Transverse colon (tissue), 4 donors: Measurements from ENCODE around the gene MBD2. TPM values are rescaled to one million over a fixed set of nuclear protein-coding genes. Genes with fewer than 3 reads are reported as not detected.

ENCODE experiments used
- DNase-seq: peaks from one replicate; pipeline ENCODE4 v3.0.0-alpha.2; 2019
- H3K27ac ChIP-seq, 4 donors: fragments of 200-600 bp; sonication (generic); 2 replicates each; pipeline ENCODE4 v1.5.1; 2016 to 2018; ENCODE audit warnings: inconsistent platforms in 4 of 4
- H3K27me3 ChIP-seq: fragments of 200-600 bp; sonication (generic); 2 replicates; pipeline ENCODE4 v1.5.1; 2017; ENCODE audit warnings: inconsistent platforms
- H3K36me3 ChIP-seq, 4 donors: fragments of 200-600 bp; sonication (generic); 2 replicates each; pipeline ENCODE4 v1.5.1; 2017 to 2019; ENCODE audit warnings: inconsistent platforms in 4 of 4
- H3K4me1 ChIP-seq, 4 donors: fragments of 200-600 bp; sonication (generic); 2 replicates each; pipeline ENCODE4 v1.5.1; 2017 to 2020; ENCODE audit warnings: inconsistent platforms in 4 of 4
- H3K4me3 ChIP-seq, 4 donors: fragments of 200-600 bp; sonication (generic); 1 replicate in 1 of 4; 2 replicates in 3 of 4; pipeline versions ENCODE4 v1.5.1 to v1.6.1; 2017 to 2019; ENCODE audit warnings: inconsistent platforms in 4 of 4
- H3K9me3 ChIP-seq, 2 donors: fragments of 200-600 bp; sonication (generic); 2 replicates each; pipeline ENCODE4 v1.5.1; 2017 to 2019; ENCODE audit warnings: inconsistent platforms in 2 of 2
- EP300 ChIP-seq: sonication (generic); formaldehyde crosslinking; IDR thresholded peaks from one replicate; pipeline ENCODE4 v1.6.1; 2017; ENCODE audit warnings: antibody characterized with exemption, low read depth
- POLR2A ChIP-seq: fragments of 450-650 bp; IDR thresholded peaks from one replicate; pipeline ENCODE4 v1.6.1; 2016; ENCODE audit warnings: antibody characterized with exemption, mild to moderate bottlenecking, moderate library complexity
- POLR2AphosphoS5 ChIP-seq, 3 donors: sonication (generic); formaldehyde crosslinking; IDR thresholded peaks; one replicate each; pipeline ENCODE4 v1.6.1; 2016; ENCODE audit warnings: antibody characterized with exemption in 3 of 3
- WGBS, 2 donors: methylation state at CpG; one replicate each; pipeline ENCODE4 v1.1.5; 2018; ENCODE audit warnings: low coverage in 1 of 2; 5-methylcytosine and 5-hydroxymethylcytosine counted together
- in situ Hi-C, 4 donors: fragments of 200-750 bp; cut with MboI; loops; one replicate each; pipeline versions ENCODE4 v1.15.0 to v1.15.1; 2017; ENCODE audit warnings: low sequenced_read_pairs in 3 of 4, low pct_ligation_motif_present in 1 of 4, low pct_unique_long_range_greater_than_20kb in 1 of 4
- intact Hi-C: fragments of 100-400 bp; cut with DNase I; formaldehyde crosslinking; loops from one replicate; pipeline ENCODE4 v1.15.1; 2023; ENCODE audit warnings: low total_unique reads
- total RNA-seq, 4 donors: library from RNA; depleted of rRNA; stranded (reverse); fragments of >200 nt; gene quantifications; one replicate each; pipeline ENCODE4 v1.1.0, GENCODE V29; 2016
- TF ChIP-seq, protein P1 (sequence below), 5 experiments: fragments of 200-600 bp in 3 of 5; fragments of 450-650 bp in 2 of 5; sonication (generic) in 3 of 5; IDR thresholded peaks; 1 replicate in 2 of 5; 2 replicates in 3 of 5; pipeline ENCODE4 v1.5.1; 2016 to 2017; ENCODE audit warnings: antibody characterized with exemption in 5 of 5, inconsistent platforms in 3 of 5, mild to moderate bottlenecking in 2 of 5, moderate library complexity in 1 of 5

The MBD2 gene
- total RNA-seq, 4 donors from 2014 or later = 26.9 to 62.1 (median 35.9) TPM

DNA sequence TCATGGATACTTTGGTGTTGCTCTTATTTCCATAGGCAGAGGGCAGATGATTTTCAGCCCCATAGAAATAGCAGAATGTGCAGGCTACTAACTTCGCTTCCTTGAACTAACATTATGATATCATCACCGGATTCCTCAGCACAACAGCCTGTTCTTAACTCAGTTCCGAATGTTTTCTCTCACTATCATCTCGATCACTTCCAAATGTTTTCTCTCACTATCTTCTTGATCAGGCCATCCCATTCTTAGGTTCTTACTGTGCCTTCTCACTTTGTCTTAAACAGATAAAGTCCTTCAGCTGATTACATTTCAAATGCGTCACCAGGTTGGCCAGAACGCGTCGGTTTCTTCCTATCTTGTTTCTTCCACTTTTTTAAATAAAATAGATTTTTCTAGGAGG lies 11.4 kb upstream of the MBD2 start:
- Histone ChIP-seq H3K9me3 (no peaks in the 10 kb centered on the region), H3K4me1 (no peaks in the 10 kb centered on the region), H3K4me3 (no peak overlapping the region), H3K36me3 (no peaks in the 10 kb centered on the region), H3K27me3 (no peaks in the 10 kb centered on the region), H3K27ac (no peak overlapping the region)
- TF ChIP-seq POLR2A (no peak), EP300 (no peak)
- intact Hi-C loops (no loop called here), in situ Hi-C loops (no loop called here)
- 91 to 95% methylated on average over 6 to 8 of the region's 8 CpGs for WGBS, 2 donors
- DNase-seq = no peak

DNA sequence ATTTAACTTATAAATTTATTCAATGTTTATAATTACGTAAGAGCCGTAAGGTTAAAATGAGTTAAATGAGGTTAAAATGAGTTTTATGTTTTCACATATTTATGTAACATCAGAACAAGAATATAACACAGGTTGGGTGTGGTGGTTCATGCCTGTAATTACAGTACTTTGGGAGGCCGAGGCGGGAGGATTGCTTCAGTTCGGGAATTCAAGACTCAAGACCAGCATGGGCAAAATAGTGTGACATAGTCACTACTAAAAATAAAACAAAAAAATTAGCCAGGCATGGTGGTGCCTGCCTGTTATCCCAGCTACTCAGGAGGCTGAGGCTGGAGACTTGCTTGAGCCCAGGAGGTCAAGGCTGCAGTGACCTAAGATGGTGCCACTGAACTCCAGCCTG lies 9.3 kb upstream of the MBD2 start:
- Histone ChIP-seq H3K27me3 (no peaks in the 10 kb centered on the region), H3K27ac (no peak overlapping the region), H3K4me3 (no peak overlapping the region), H3K36me3 (no peaks in the 10 kb centered on the region), H3K9me3 (no peaks in the 10 kb centered on the region), H3K4me1 (no peaks in the 10 kb centered on the region)
- 96 to 98% methylated on average over 5 of the region's 5 CpGs for WGBS, 2 donors
- no peak for DNase-seq
- intact Hi-C loops = no loop called here
- no peak for TF ChIP-seq POLR2AphosphoS5 (IDR thresholded peaks at IDR 0.05)
- in situ Hi-C loops = no loop called here

DNA sequence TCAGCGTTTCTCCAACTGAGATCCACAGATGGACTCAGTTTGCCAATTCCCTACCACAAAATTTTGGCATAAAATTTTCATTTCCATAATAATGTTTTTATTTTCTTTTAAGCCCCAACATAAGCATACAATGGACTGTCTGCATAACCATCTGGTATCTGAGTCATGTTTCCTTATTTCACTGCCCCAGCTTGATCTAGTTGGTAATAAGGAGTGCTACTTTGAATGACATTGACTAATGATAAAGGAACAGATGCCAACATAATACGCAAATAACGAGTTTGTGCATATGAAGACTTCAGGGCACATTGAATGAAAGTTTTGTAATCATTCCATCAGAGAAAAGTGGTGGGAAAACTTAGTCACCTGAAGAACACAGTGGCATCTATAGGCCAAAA lies 8.8 kb upstream of the MBD2 start:
- DNase-seq = no peak
- no peaks in the 10 kb centered on the region for H3K9me3 ChIP-seq
- H3K27ac ChIP-seq = no peak overlapping the region
- H3K4me3 ChIP-seq = no peak overlapping the region
- in situ Hi-C loops (no loop called here), intact Hi-C loops (no loop called here)
- H3K36me3 ChIP-seq = no peaks in the 10 kb centered on the region
- WGBS, 2 donors = 82 to 87% methylated on average over 3 of the region's 3 CpGs
- no peaks in the 10 kb centered on the region for H3K27me3 ChIP-seq
- H3K4me1 ChIP-seq = no peaks in the 10 kb centered on the region
- TF ChIP-seq, protein P1, sequence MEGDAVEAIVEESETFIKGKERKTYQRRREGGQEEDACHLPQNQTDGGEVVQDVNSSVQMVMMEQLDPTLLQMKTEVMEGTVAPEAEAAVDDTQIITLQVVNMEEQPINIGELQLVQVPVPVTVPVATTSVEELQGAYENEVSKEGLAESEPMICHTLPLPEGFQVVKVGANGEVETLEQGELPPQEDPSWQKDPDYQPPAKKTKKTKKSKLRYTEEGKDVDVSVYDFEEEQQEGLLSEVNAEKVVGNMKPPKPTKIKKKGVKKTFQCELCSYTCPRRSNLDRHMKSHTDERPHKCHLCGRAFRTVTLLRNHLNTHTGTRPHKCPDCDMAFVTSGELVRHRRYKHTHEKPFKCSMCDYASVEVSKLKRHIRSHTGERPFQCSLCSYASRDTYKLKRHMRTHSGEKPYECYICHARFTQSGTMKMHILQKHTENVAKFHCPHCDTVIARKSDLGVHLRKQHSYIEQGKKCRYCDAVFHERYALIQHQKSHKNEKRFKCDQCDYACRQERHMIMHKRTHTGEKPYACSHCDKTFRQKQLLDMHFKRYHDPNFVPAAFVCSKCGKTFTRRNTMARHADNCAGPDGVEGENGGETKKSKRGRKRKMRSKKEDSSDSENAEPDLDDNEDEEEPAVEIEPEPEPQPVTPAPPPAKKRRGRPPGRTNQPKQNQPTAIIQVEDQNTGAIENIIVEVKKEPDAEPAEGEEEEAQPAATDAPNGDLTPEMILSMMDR (IDR thresholded peaks at IDR 0.05) = no peak
- TF ChIP-seq EP300 (no peak), POLR2A (no peak), POLR2AphosphoS5 (IDR thresholded peaks at IDR 0.05) (no peak)

DNA sequence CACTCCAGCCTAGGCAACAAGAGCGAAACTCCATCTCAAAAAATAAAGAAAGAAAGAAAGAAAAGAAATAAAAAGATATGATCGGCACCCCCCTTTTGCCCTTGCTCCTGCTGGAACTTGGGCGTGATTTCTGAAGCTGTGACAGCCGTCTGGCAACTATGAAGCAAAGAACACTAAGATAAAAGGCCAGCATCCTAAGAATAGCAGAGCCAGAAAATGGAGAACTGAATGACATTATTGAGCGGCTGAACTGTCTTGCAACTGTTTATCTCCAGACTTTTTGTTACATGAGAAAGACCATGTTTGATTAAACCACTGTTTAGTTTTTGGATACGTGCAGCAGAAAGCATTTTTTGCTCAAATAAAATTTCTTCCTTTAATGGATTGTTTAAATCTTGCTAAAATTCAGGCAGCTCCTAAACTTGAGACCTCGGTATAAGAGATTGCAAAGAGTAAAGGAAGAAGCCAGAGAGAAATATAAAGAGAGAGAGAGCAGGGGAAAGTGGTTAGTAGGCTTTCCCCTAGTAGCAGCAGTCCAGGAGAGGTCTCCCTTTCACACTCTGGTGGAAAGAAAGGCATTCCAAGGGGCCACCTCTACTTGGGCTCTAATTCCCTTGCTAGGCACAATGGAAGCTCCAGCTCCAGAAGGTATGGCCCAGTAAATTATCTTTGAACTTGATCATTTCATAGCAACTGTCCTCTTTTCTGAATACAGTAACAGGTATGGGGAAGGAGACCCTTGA lies 8.2 kb upstream of the MBD2 start:
- H3K4me1 ChIP-seq = no peaks in the 10 kb centered on the region
- H3K9me3 ChIP-seq = no peaks in the 10 kb centered on the region
- intact Hi-C loops (no loop called here), in situ Hi-C loops (no loop called here)
- 77 to 82% methylated on average over 7 of the region's 7 CpGs for WGBS, 2 donors
- DNase-seq = no peak
- no peaks in the 10 kb centered on the region for H3K27me3 ChIP-seq
- H3K4me3 ChIP-seq = no peak overlapping the region
- TF ChIP-seq EP300 (no peak), POLR2A (no peak)
- H3K36me3 ChIP-seq = no peaks in the 10 kb centered on the region
- H3K27ac ChIP-seq = no peak overlapping the region

DNA sequence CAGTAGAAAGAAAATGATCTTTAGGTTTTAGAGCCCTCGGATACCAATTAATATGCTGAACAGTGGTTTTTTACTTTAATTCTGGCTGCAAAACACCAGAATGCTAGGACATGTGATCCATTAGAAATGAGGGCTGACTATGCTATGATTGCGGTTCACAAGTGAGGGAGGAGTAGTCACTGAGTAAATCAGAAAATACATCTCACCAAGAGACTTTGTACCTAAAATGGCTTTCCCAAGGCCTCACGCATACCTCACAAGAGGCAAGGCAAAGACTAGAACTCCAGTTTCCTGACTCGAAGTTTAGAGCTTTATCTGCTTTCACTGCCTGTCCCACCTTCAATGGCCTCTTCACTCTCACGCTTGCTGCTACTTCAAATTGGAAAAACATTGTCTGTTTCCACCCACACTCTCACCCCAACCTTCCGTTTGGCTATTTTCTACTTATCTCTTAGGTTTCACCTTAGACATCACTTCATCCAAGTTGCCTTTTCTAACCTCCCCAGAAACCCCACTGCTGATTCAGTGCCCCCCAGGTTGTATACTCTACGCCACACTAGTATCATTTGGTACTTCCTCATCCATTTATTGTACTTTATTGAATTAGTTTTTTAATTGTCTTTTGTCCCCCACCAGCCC lies 5.1 kb upstream of the MBD2 start:
- in situ Hi-C loops (loop anchor here in 1 of 4 donors (5.0 kb wide), 1 partner anchor 33 kb away; no protein-coding TSS in a partner anchor), intact Hi-C loops (no loop called here)
- Histone ChIP-seq H3K27me3 (no peaks in the 10 kb centered on the region), H3K36me3 (no peaks in the 10 kb centered on the region), H3K4me1 (peaks cover 0 to 6% (median 0%) of the 10 kb centered on the region in 4 donors), H3K9me3 (no peaks in the 10 kb centered on the region), H3K4me3 (no peak overlapping the region), H3K27ac (no peak overlapping the region)
- WGBS, 2 donors = 81 to 83% methylated on average over 6 to 7 of the region's 7 CpGs
- TF ChIP-seq EP300 (no peak), POLR2AphosphoS5 (IDR thresholded peaks at IDR 0.05) (no peak), POLR2A (no peak)
- TF ChIP-seq, protein P1 (IDR thresholded peaks at IDR 0.05) = no peak
- no peak for DNase-seq
